DOHH2 (cell line): ENCODE measurements around the gene ATG9B.
"Not testable (repeated sequence)": the region's sequence is repeated elsewhere in the genome, so short reads cannot be mapped to it uniquely, and the experiment has no call there.

Experiments
- H3F3A ChIP-seq: fragments of 200-600 bp; sonication (generic), shearing (Covaris generic); 2 replicates; pipeline ENCODE4 v1.6.0; 2016; ENCODE audit warnings: antibody characterized with exemption, mild to moderate bottlenecking; ENCODE audit not compliant: control insufficient read depth, insufficient read depth
- H3K27ac ChIP-seq: fragments of 200-600 bp; sonication (generic); 2 replicates; pipeline ENCODE4 v1.5.1; 2014; ENCODE audit warnings: low read depth, mild to moderate bottlenecking, low read length, moderate library complexity
- H3K27me3 ChIP-seq: fragments of 200-600 bp; sonication (generic); 2 replicates; pipeline ENCODE4 v1.6.1; 2014; ENCODE audit warnings: mild to moderate bottlenecking, low read length, mixed read lengths; ENCODE audit not compliant: control insufficient read depth
- H3K36me3 ChIP-seq: fragments of 200-600 bp; sonication (generic); 2 replicates; pipeline ENCODE4 v1.6.1; 2014; ENCODE audit warnings: mild to moderate bottlenecking, low read length, moderate library complexity, mixed read lengths; ENCODE audit not compliant: control insufficient read depth
- H3K4me1 ChIP-seq: fragments of 200-600 bp; sonication (generic); 2 replicates; pipeline ENCODE4 v1.6.1; 2014; ENCODE audit warnings: mild to moderate bottlenecking, low read length, mixed read lengths; ENCODE audit not compliant: control insufficient read depth
- H3K4me2 ChIP-seq: fragments of 200-600 bp; sonication (generic); 2 replicates; pipeline ENCODE4 v1.6.0; 2014; ENCODE audit warnings: mild to moderate bottlenecking, low read length, moderate library complexity
- H3K4me3 ChIP-seq: fragments of 200-600 bp; sonication (generic); 2 replicates; pipeline ENCODE4 v1.5.1; 2014; ENCODE audit warnings: mild to moderate bottlenecking, low read length, mixed read lengths
- H3K79me2 ChIP-seq: fragments of 200-600 bp; sonication (generic); 2 replicates; pipeline ENCODE4 v1.6.1; 2014; ENCODE audit warnings: mild to moderate bottlenecking, low read length, mixed read lengths; ENCODE audit not compliant: control insufficient read depth
- H3K9me2 ChIP-seq: fragments of 200-600 bp; sonication (generic); replicated peaks from 2 replicates; pipeline ENCODE4 v1.6.1; 2014; ENCODE audit warnings: mild to moderate bottlenecking, low read length, mixed read lengths; ENCODE audit not compliant: control insufficient read depth
- H3K9me3 ChIP-seq: fragments of 200-600 bp; sonication (generic); 2 replicates; pipeline ENCODE4 v1.6.1; 2014; ENCODE audit warnings: antibody characterized with exemption, low read length, mixed read lengths; ENCODE audit not compliant: control insufficient read depth, insufficient read depth
- H4K20me1 ChIP-seq: fragments of 200-600 bp; sonication (generic); 2 replicates; pipeline ENCODE4 v1.6.0; 2014; ENCODE audit warnings: low read depth, mild to moderate bottlenecking, antibody characterized with exemption, low read length, moderate library complexity; ENCODE audit not compliant: control insufficient read depth, insufficient read depth
- CTCF ChIP-seq: fragments of 200-600 bp; sonication (generic); IDR thresholded peaks from one replicate; pipeline ENCODE4 v1.5.1; 2014; ENCODE audit warnings: antibody characterized with exemption, mild to moderate bottlenecking, low read depth, low read length; ENCODE audit not compliant: poor library complexity, severe bottlenecking
- EZH2phosphoT487 ChIP-seq: fragments of 200-600 bp; sonication (generic); IDR thresholded peaks from 2 replicates; pipeline ENCODE4 v1.6.1; 2017; ENCODE audit warnings: borderline replicate concordance, mild to moderate bottlenecking, antibody characterized with exemption, low read length, moderate library complexity, mixed read lengths

The ATG9B gene

GRCh38 chr7:151028131-151028947 is 4.0 kb upstream of the ATG9B start, which contains the start of gene ABCB8:
Gene ABCB8, plus strand, starts transcription at chr7:151028450. Its CDS starts 66 bp downstream, at chr7:151028516.
- Histone ChIP-seq H3K9me3 (no peaks in the 10 kb centered on the region), H3K4me2 (peak within 1 kb of the TSS; percentile 84), H3K4me3 (peak within 1 kb of the TSS; percentile 97), H3K4me1 (peaks cover 21% of the 10 kb centered on the region), H3K9me2 (no peaks in the 10 kb centered on the region), H3K36me3 (peaks cover 6% of the 10 kb centered on the region), H3F3A (no peaks in the 10 kb centered on the region), H3K79me2 (peaks cover 18% of the 10 kb centered on the region), H3K27me3 (no peaks in the 10 kb centered on the region), H3K27ac (peak within 1 kb of the TSS; percentile 38), H4K20me1 (no peaks in the 10 kb centered on the region)
- peak; percentile 61 for TF ChIP-seq CTCF
- TF ChIP-seq EZH2phosphoT487, result no peak

- not testable (repeated sequence) for H3K27ac ChIP-seq, H3K9me3 ChIP-seq, H3K27me3 ChIP-seq, H3K36me3 ChIP-seq, H4K20me1 ChIP-seq, H3K9me2 ChIP-seq, H3F3A ChIP-seq
- Histone ChIP-seq H3K4me3 (peak overlapping the region; percentile 97), H3K79me2 (peaks cover 18% of the 10 kb centered on the region), H3K4me1 (peaks cover 21% of the 10 kb centered on the region), H3K4me2 (peak overlapping the region; percentile 84)
These were observed 3.4 kb upstream of the ATG9B start for GRCh38 chr7:151027728-151028130.

- H3K4me2 ChIP-seq, result peak overlapping the region; percentile 84
- H3K9me3 ChIP-seq, H4K20me1 ChIP-seq, H3K36me3 ChIP-seq, H3K27ac ChIP-seq, H3F3A ChIP-seq, H3K9me2 ChIP-seq, H3K27me3 ChIP-seq: not testable (repeated sequence)
- peaks cover 21% of the 10 kb centered on the region for H3K4me1 ChIP-seq
- peak overlapping the region; percentile 97 for H3K4me3 ChIP-seq
- peaks cover 18% of the 10 kb centered on the region for H3K79me2 ChIP-seq
These were observed 2.8 kb upstream of the ATG9B start for GRCh38 chr7:151026771-151027727.

GRCh38 chr7:151025924-151026671 is 1.8 kb upstream of the ATG9B start:
- no peaks in the 10 kb centered on the region for H3K9me2 ChIP-seq
- no peaks in the 10 kb centered on the region for H3K9me3 ChIP-seq
- no peaks in the 10 kb centered on the region for H3F3A ChIP-seq
- H3K27me3 ChIP-seq, result peaks cover 5% of the 10 kb centered on the region
- no peak overlapping the region for H3K27ac ChIP-seq
- H3K4me3 ChIP-seq, result no peak overlapping the region
- TF ChIP-seq CTCF (no peak), EZH2phosphoT487 (no peak)
- no peaks in the 10 kb centered on the region for H4K20me1 ChIP-seq
- peaks cover 2% of the 10 kb centered on the region; the same call in 1 of the 2 replicates for H3K36me3 ChIP-seq
- H3K4me2 ChIP-seq, result no peak overlapping the region
- H3K79me2 ChIP-seq, result peaks cover 18% of the 10 kb centered on the region
- H3K4me1 ChIP-seq, result peaks cover 21% of the 10 kb centered on the region
